GM18505 (cell line): ENCODE measurements around the gene POLN.

Experiments used
- ATAC-seq: cut with Tn5 transposase; IDR thresholded peaks from one replicate; pipeline ENCODE4 v1.9.1; 2021; ENCODE audit not compliant: unreplicated experiment
- POLR2A ChIP-seq: IDR thresholded peaks from 4 replicates; pipeline ENCODE4 v1.6.1; 2011; ENCODE audit warnings: borderline replicate concordance; ENCODE audit not compliant: insufficient read depth, insufficient read length; ENCODE audit errors: extremely low read depth

The POLN gene

GRCh38 chr4:2072971-2073807, 168.7 kb downstream of the POLN start:
- no peak for TF ChIP-seq POLR2A
- no peak for ATAC-seq

GRCh38 chr4:2071912-2072867, 169.7 kb downstream of the POLN start:
- ATAC-seq: no peak
- TF ChIP-seq POLR2A: no peak

DNA sequence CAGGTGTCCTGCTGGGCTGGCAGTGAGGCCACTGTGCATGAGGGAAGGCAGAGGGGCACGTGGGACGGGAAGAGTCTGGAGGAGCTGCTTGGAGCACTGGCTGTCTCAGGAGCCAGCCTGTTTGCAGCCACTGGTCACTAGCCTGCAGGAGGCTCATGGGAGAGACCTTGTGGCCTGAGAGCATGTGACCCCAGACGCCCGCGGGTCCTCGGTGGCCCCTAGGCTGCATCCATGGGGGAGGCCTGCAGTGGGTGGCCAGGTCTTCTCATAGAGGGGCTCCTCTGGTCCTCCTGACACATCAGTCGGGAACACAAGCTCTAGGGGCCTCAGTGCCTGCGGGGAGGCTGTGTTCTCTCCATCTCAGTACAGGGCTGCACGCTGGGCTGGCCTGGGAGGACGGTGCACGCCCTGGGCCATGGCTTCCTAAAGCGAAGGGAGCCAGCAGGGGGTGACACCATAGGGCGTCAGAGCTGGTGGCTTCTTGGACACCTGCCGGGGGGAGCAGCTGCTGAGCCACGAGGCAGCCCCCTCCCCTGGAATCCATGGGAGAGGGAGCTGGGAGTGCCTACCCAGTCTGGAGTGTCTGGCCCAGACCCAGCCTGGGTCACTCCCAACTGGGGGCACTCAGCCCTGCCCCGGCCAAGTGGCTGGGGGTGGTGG, 170.5 kb downstream of the POLN start:
- TF ChIP-seq POLR2A: no peak
- ATAC-seq: no peak

DNA sequence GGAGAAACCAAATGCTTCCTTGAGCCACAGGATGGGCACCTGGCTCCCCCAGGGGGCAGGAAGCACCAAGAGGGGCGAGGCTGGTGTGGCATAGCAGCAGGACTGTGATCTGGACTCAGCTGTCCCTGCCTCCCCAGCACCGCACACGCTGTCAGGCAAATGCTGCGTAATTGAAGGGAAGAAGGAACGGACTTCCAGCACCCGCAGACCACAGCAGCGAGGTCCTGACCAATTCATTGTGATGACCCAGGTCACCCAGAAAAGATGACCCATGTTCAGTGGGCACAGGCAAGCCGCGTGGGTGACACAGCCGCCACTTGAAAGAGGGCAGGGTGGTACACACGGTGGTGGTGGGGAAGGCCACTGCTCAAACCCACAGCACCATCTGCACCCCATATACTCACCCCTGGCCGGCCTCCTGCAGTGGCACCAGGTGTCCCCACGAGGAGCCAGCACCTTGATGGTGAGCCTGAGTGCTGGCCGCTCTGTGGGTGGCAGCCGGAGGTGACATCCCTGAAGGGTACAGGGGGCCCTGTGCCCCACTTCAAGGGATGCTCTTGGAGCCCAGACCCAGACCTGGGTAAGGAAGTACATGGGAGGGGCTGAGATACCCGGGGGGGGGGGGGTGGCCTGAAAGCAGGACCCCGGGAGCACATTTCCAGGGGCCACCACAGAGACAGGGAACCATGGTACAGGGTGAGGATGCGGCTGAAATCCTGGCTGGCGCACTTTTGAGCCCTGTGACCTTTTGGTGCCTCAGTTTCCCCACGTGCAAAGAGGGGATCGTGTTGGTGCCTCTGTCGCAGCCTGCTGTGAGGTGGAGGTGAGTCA, 171.3 kb downstream of the POLN start:
- no peak for ATAC-seq
- TF ChIP-seq POLR2A: no peak

DNA sequence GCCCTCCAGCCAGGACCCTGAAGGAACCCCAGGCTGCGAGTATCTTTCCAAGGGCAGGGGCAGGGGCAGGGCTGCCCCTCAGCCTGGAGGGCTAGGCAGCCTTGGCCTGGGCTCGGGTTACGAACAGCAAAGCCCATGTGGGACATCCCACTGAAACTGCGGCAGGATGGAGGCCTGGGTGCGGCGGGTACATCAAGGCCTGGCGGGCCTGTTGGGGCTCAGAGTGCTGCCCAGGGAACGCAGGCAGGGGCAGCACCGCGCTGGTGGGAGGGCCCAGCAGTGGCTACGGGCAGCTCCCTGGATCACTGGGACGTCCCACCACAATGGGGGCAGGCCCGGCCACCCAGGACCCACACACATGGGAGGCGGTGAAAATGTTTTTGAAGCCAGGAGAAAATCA, 171.9 kb downstream of the POLN start:
- TF ChIP-seq POLR2A: no peak
- ATAC-seq: no peak

DNA sequence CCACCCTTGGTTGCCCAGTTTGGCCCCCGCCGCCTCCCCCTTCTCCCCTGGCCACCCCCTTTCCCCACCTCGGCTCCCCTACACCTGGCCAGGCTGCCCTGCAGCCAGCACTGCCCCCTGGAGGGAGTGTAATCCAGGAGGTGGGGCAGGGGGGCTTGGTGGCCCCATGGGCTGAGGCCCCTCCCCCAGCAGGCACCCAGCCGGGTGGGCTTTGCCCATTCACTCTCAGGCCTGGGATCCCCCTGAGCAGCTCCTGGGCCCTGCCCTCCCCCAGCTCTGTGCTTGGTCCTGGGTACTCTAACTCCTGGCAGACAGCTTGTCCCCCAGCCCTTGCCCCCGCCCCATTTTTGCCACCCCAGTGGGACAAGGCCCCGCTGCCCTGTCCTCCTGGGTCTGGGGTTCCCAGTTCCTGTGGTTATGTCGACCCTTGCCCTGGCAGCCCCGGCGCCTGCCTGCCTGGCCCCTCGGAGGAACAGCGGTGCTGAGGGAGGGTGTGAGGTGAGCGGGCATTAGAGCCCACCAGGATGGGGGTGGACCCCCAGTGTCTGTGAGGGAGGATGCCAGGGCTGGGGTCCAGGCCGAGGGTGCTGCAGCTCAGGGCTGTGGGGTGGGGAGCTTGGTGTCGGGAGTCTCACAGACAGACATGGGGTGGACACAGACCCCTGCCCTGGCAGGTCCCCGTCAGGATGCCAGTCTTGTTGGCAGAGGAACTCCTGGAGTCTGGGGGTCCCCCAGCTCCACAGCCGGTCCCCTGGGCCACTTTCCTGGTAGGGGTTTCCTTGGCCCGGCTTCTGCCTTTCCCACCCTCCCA, 172.6 kb downstream of the POLN start:
- ATAC-seq: no peak
- TF ChIP-seq POLR2A: no peak

DNA sequence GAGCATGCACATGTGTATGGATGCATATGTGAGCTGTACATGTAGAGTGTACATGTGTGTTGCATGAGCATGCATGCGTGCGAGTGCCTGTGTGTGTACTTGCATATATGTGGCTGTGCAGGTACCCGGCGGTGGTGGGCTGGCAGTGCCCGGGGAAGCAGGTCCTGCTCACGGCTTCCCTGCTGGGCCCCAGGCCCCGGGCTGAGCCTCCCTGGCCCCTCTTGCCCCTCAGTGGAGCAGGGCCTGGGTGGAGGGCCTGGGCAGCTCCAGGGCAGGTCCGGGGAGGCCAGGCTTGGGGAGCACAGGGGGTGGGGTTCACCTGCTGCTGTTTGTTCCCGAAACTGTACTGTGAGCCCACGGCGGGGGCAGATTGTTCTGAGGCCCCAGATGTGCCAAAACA, 173.4 kb downstream of the POLN start:
- no peak for TF ChIP-seq POLR2A
- ATAC-seq: no peak

- no peak for TF ChIP-seq POLR2A
- no peak for ATAC-seq
Measured at GRCh38 chr4:2068198-2068470, 173.8 kb downstream of the POLN start.

DNA sequence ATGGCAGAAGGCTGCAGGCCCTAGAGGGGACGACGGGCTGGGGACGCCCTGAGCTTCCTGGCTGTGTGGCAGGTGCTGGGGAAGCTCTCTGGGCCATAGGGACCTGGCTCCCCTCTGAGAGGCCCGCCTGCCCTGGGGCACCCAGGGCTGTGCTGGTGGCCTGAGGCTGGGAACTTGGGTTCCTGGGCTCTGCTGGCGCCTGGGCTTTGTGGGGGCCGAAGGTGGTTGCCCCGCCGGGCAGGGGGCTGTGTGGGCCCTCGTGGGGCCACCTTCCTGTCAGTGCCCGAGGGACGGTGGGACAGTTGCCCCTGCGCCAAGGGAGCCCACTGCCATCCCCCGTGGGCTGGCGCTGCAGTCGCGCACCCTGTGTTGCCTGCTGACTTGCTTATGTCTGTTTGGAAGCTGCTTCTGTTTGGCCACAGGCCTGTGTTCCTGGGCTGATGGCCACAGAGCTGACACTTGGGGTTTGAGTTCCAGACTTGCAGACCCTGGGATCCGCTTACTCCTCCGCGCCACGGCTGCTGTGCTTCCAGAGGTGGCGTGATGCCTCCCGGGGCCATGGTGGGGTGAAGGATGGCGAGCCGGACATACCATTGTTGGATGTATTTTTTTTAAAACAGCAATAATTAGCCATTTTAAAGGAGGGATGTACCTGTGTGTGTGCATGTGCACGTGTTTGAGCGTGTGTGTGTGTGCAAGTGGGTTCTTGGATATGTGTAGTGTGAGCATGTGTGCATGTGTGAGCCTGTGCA, 174.3 kb downstream of the POLN start:
- no peak for ATAC-seq
- no peak for TF ChIP-seq POLR2A

DNA sequence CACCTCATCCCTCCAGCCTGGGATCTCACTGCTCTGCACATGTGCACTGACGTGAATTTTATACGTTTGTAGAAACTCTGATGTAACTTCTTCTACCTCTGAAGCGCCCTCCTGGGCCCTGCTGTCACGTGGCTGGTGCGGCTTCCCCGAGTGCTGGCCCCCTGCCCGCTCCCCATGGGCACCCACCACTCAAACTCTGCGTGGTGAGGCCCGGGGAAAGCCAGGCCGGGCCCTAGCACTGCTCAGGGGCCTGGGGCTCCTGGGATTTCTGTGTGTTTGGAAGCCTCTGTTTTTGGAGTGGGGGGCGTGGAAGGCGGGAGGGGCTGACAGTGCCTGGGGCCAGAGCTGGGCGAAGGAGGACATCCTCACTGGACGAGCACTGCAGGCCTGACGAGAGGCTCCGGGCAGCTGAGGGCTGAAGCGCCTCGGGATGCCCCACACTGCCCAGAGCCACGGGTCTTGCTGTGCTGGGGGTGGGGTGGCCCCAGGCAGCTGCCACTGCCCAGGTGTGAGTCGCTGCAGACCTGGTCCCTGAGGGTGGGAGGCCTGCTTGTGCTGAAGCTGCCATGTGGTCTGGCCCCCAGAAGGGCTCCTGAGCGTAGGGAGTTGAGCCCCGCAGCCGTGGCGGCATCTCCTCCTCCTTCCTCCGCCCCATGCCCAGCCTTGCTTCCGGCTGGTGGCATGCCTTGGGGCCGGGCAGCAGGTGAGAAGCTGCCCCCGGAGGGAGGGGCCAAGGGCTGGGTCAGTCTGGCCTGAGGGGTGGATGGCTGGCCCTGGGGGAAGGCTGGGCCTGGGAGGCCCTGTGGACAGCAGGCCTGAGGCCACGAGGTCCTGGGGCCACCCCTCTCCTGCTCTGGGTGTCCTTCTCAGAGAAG, 175.1 kb downstream of the POLN start:
- no peak for ATAC-seq
- TF ChIP-seq POLR2A: no peak
